Loucy (cell line): Measurements from ENCODE around the gene CNKSR3.

Experiments
- EZH2phosphoT487 ChIP-seq: fragments of 200-600 bp; IDR thresholded peaks from 2 replicates; pipeline ENCODE4 v1.6.1; 2018; ENCODE audit warnings: antibody characterized with exemption, mild to moderate bottlenecking, moderate library complexity, borderline replicate concordance
- TF ChIP-seq, protein P1 (sequence below): fragments of 200-600 bp; sonication (generic); conservative IDR thresholded peaks from 2 replicates; pipeline ENCODE4 v1.5.1; 2014; ENCODE audit warnings: mild to moderate bottlenecking, antibody characterized with exemption, low read length

DNA sequence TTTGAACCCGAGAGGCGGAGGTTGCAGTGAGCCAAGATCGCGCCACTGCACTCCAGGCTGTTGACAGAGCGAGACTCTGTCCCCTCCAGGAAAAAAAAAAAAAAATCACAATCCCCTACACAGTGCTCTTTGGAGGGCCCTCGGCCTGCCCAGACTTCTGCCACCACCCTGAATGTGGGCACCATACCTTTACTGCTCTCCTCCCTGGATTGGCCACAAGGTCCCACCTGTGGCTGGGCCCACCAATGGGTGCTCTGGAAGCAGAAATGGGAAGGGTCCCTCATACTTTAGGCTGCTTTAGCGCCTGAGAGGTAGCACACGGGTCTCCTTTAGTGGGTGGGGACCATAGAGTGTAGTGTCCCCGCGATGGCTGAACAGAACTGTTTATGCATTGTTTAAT, 103.6 kb downstream of the CNKSR3 start:
- no peak for TF ChIP-seq EZH2phosphoT487
- TF ChIP-seq, protein P1, sequence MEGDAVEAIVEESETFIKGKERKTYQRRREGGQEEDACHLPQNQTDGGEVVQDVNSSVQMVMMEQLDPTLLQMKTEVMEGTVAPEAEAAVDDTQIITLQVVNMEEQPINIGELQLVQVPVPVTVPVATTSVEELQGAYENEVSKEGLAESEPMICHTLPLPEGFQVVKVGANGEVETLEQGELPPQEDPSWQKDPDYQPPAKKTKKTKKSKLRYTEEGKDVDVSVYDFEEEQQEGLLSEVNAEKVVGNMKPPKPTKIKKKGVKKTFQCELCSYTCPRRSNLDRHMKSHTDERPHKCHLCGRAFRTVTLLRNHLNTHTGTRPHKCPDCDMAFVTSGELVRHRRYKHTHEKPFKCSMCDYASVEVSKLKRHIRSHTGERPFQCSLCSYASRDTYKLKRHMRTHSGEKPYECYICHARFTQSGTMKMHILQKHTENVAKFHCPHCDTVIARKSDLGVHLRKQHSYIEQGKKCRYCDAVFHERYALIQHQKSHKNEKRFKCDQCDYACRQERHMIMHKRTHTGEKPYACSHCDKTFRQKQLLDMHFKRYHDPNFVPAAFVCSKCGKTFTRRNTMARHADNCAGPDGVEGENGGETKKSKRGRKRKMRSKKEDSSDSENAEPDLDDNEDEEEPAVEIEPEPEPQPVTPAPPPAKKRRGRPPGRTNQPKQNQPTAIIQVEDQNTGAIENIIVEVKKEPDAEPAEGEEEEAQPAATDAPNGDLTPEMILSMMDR: no peak
